Stimulated activated CD8-positive, alpha-beta memory T cell treated with anti-CD3 and anti-CD28 coated beads, Interleukin-7, amount 100 ng/mL, for 48 hours (primary cell): Measurements from ENCODE around the gene IL36A.

Experiments used
- DNase-seq, 2 donors: peaks; one replicate each; pipeline ENCODE4 v3.0.0-alpha.2; 2020; ENCODE audit warnings: low read depth in 1 of 2; ENCODE audit errors: extremely low read depth in 1 of 2

IL36A gene

GRCh38 chr2:113046465-113046864, 41.2 kb downstream of the IL36A start:
- DNase-seq, result no peak

GRCh38 chr2:113050921-113051895, 45.9 kb downstream of the IL36A start:
- no peak for DNase-seq

GRCh38 chr2:113052396-113052917, 47.2 kb downstream of the IL36A start, which contains the start of gene IL36B:
IL36B (minus strand) TSS chr2:113052867.
- DNase-seq, result no peak

GRCh38 chr2:113053666-113054065, 48.4 kb downstream of the IL36A start:
- DNase-seq, result no peak

- DNase-seq, result no peak
Measured at GRCh38 chr2:113054066-113054465, 48.8 kb downstream of the IL36A start.

- DNase-seq, result no peak
Measured at GRCh38 chr2:113056521-113056920, 51.3 kb downstream of the IL36A start.

- DNase-seq, result no peak
Measured at GRCh38 chr2:113057117-113057516, 51.9 kb downstream of the IL36A start.
